Kidney (tissue), 14 donors: ENCODE results near the gene LRRC43. TPM values are rescaled to one million over a fixed set of nuclear protein-coding genes. Genes with fewer than 3 reads are reported as not detected.

ENCODE experiments used
- DNase-seq, 5 donors: peaks; one replicate each; pipeline ENCODE4 v3.0.0-alpha.2; 2013 to 2020
- FAIRE-seq: peaks from 2 replicates; lab custom pipeline; 2012; peaks lifted over from hg19 to GRCh38; lab: Jason Lieb, UNC
- H3K27ac ChIP-seq, 2 donors: one replicate each; pipeline ENCODE4 v1.7.0; 2013; ENCODE audit warnings: low read depth in 2 of 2, low read length in 2 of 2, inconsistent platforms in 1 of 2
- H3K27me3 ChIP-seq: one replicate; pipeline ENCODE4 v1.7.1; 2013; ENCODE audit warnings: low read length, inconsistent platforms; ENCODE audit not compliant: control insufficient read depth, insufficient read depth
- H3K36me3 ChIP-seq, 3 donors: one replicate each; pipeline versions ENCODE4 v1.7.0 to v1.7.1; 2013; ENCODE audit warnings: low read length in 3 of 3, control low read depth in 1 of 3, inconsistent platforms in 1 of 3; ENCODE audit not compliant: insufficient read depth in 3 of 3, control insufficient read depth in 2 of 3
- H3K4me1 ChIP-seq, 3 donors: one replicate each; pipeline versions ENCODE4 v1.7.0 to v1.7.1; 2013; ENCODE audit warnings: low read length in 3 of 3, inconsistent platforms in 1 of 3, low read depth in 1 of 3; ENCODE audit not compliant: control insufficient read depth in 2 of 3, insufficient read depth in 2 of 3
- H3K4me3 ChIP-seq, 3 donors: one replicate each; pipeline versions ENCODE4 v1.7.0 to v1.8.1; 2013; ENCODE audit warnings: low read length in 3 of 3, control low read depth in 1 of 3, inconsistent platforms in 1 of 3
- H3K9ac ChIP-seq, 3 donors: one replicate each; pipeline versions ENCODE4 v1.7.0 to v1.7.1; 2013; ENCODE audit warnings: low read length in 3 of 3, control low read depth in 1 of 3, inconsistent platforms in 1 of 3
- H3K9me3 ChIP-seq, 3 donors: one replicate each; pipeline versions ENCODE4 v1.7.0 to v1.7.1; 2013; ENCODE audit warnings: low read length in 3 of 3, control low read depth in 1 of 3, inconsistent platforms in 1 of 3; ENCODE audit not compliant: control insufficient read depth in 2 of 3, insufficient read depth in 1 of 3
- CTCF ChIP-seq: IDR thresholded peaks from 3 replicates; pipeline ENCODE4 v1.5.1; 2012; ENCODE audit warnings: mild to moderate bottlenecking, moderate library complexity, borderline replicate concordance; ENCODE audit not compliant: insufficient read depth; ENCODE audit errors: extremely low read depth
- intact Hi-C: fragments of 100-400 bp; cut with DNase I; formaldehyde crosslinking; loops from one replicate; pipeline ENCODE4 v1.11.1; 2022
- polyA plus RNA-seq: library from polyadenylated mRNA; stranded (reverse); fragments of 350-450 nt; fragmentation: Illumina TruSeq; extraction: RNeasy Lipid Tissue Mini Kit (QIAGEN cat#74804); gene quantifications from one replicate; pipeline ENCODE4 v1.2.3, GENCODE V29; 2014; ENCODE audit warnings: low read depth, low replicate concordance; ENCODE audit not compliant: insufficient read depth
- total RNA-seq: library from RNA; stranded (reverse); fragmentation: NEBNext Ultra II Directional; extraction: Animal tissue kit (Norgen Biotek cat#: 25700); gene quantifications from one replicate; pipeline ENCODE4 v1.2.1, GENCODE V29; 2021
- donor health status: control.
- donor health status: control.
- donor health status: control.
- donor health status: control.
- donor health status: control.
- donor health status: DM: yes; HTN: yes; CAD: no.
- donor health status: Normal renal cell carcinoma (clear cell type).

LRRC43 gene
- total and polyA plus RNA-seq, 2 donors from 2014 or later: 4.8 to 7.9 TPM

- Histone ChIP-seq H3K4me3 (no peak overlapping the region), H3K9me3 (no peaks in the 10 kb centered on the region), H3K36me3 (no peaks in the 10 kb centered on the region), H3K9ac (no peak overlapping the region), H3K27ac (no peak overlapping the region), H3K4me1 (peaks cover 0 to 6% (median 0%) of the 10 kb centered on the region in 3 donors), H3K27me3 (no peaks in the 10 kb centered on the region)
- no peak for FAIRE-seq
- TF ChIP-seq CTCF: no peak
- intact Hi-C loops: no loop called here
- DNase-seq: no peak
Measured at GRCh38 chr12:122148657-122149056, 34.3 kb upstream of the LRRC43 start.

DNA sequence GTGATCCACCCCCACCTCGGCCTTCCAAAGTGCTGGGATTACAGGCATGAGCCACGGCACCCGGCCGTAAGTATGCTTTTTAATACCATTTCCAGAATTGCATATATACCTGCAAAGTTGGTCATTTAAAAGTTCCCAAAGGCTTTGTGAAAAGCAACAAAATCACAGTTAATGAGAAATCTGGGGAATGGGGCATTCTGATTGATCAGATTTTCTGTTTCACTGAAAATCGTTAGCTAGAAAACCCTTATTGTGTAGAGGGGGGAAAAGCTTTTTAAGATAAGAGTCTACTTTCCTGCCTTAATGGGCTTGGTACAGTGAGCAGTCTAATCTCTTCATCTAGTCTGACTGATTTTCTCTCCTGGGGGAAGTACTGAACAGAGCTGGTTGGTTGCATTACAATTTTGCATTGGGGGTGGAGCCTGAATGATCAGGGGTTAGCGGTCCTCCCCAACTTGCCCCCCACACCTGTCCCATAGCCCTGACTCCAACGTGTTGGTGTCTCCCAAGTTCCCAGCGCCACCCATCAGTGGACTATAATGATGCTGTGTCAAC lies 32.7 kb upstream of the LRRC43 start:
- TF ChIP-seq CTCF: no peak
- intact Hi-C loops: no loop called here
- Histone ChIP-seq H3K4me1 (peaks cover 0 to 6% (median 0%) of the 10 kb centered on the region in 3 donors), H3K36me3 (no peaks in the 10 kb centered on the region), H3K4me3 (no peak overlapping the region), H3K27me3 (no peaks in the 10 kb centered on the region), H3K9me3 (no peaks in the 10 kb centered on the region), H3K9ac (no peak overlapping the region), H3K27ac (no peak overlapping the region)
- FAIRE-seq (no peak), DNase-seq (no peak)

DNA sequence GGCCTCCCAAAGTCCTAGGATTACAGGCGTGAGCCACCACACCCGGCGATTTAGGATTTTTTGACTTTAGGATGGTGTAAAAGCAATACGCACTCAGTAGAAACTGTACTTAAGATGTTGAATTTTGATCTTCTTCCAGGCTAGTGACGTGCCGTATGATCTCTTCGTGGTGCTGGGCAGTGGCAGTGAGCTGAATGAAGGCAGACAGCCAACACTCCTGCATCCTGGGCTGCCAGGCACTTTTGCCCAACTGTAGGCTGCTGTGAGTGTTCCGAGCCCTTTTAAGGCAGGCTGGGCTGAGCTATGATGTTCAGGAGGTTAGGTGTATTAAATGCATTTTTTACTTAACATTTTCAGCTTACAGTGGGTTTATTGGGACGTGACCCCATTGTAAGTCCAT lies 30.2 kb upstream of the LRRC43 start:
- Histone ChIP-seq H3K4me3 (no peak overlapping the region), H3K9ac (no peak overlapping the region), H3K27ac (no peak overlapping the region), H3K27me3 (no peaks in the 10 kb centered on the region), H3K9me3 (no peaks in the 10 kb centered on the region), H3K36me3 (no peaks in the 10 kb centered on the region), H3K4me1 (peaks cover 0 to 6% (median 0%) of the 10 kb centered on the region in 3 donors)
- intact Hi-C loops: no loop called here
- DNase-seq (no peak), FAIRE-seq (no peak)
- TF ChIP-seq CTCF: no peak

GRCh38 chr12:122155705-122156104 lies 27.2 kb upstream of the LRRC43 start:
- Histone ChIP-seq H3K9me3 (no peaks in the 10 kb centered on the region), H3K4me3 (no peak overlapping the region), H3K27ac (no peak overlapping the region), H3K27me3 (no peaks in the 10 kb centered on the region), H3K4me1 (no peaks in the 10 kb centered on the region), H3K9ac (no peak overlapping the region), H3K36me3 (no peaks in the 10 kb centered on the region)
- no peak for DNase-seq
- TF ChIP-seq CTCF: no peak
- intact Hi-C loops: no loop called here
- FAIRE-seq: no peak
